Measurements from ENCODE around the gene CCT7. TPM values are rescaled to one million over a fixed set of nuclear protein-coding genes. Genes with fewer than 3 reads are reported as not detected.

Gene CCT7
- total RNA-seq, 1 donor from 2014 or later: 190 TPM

DNA sequence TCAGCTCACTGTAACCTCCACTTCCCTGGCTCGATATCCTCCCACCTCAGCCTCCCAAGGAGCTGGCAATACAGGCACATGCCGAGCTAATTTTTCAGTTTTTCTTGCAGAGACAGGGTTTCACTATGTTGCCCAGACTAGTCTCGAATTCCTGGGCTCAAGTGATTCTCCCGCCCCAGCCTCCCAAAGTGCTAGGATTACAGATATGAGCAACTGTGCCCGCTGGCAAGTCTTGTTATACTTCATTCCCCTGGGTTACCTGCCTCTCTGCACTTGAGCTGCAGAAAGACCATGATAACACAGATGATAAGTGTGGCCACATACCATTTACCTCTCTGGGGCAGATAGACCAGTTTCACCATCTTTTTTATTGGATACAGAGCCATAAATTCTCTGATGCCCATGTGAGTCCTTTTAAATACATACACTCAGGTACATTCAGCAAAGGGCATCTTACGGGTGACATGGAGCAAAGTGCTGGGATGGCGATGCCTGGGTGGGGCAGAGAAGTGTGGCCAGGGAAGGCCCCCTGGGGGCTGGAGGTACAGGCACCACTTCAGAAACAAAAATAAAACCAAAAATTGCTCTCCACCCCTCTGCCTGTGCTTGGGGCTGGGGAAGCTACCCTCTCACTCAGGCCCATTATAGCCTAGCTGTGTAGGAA, 20.4 kb downstream of the CCT7 start:
- DNase-seq (ENCODE audit: low spot score): peak; percentile 53

DNA sequence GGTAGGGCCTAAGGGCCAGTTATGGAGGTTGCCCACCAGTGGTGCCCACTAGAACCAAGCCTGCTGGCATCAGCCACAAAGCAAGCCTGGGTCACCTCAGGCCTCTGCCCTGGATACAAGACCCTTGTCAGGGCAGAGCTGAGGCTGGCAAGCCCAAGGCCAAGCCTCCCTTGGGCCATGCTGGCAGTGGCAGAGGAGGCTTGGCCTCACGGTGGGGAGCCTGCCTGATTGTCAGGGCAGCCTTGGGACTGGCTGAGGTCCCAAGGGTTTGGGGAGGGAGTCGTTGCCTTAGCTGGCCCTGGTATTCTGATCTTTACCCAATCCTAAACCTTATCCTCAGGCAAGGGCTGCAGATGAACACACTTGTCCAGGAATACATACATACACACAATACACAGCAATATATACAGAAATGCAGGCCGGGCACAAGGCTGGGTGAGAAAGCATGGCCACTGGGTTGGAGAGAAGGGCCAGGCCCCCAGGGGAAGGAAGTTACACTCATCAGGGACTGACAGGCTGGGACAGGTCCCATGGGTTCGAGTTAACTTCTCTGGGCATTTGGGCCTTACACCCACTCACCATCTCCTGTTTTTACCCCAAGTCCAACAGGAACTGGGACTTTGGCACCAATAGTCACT, 21.0 kb downstream of the CCT7 start:
- DNase-seq (ENCODE audit: low spot score): peak; percentile 51

GRCh38 chr2:73255907-73256617, 22.0 kb downstream of the CCT7 start:
- DNase-seq (ENCODE audit: low spot score): peak; percentile 55

- no peak for DNase-seq (ENCODE audit: low spot score)
Measured at GRCh38 chr2:73256618-73256922, 22.5 kb downstream of the CCT7 start.

DNA sequence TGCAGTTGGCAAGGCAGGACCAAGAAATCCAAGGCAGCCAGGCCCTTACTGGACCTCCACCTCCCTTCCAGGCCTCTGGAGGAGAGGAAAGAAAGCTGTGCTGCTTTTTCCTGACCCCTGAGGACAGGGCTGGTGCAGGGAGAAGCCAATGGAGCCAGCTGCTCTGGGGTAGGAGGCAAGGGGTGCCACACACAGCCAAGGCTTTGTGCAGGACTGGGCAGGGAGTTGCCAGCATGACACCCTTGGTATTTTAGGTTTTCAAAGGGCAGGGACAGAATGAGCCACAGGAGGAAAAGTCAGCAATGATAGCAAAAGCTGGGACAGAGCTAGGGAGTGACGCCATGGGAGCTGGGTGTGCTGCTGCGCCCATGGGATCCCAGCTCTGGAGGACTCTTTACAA, 22.9 kb downstream of the CCT7 start:
- peak; percentile 57 for DNase-seq (ENCODE audit: low spot score)

DNA sequence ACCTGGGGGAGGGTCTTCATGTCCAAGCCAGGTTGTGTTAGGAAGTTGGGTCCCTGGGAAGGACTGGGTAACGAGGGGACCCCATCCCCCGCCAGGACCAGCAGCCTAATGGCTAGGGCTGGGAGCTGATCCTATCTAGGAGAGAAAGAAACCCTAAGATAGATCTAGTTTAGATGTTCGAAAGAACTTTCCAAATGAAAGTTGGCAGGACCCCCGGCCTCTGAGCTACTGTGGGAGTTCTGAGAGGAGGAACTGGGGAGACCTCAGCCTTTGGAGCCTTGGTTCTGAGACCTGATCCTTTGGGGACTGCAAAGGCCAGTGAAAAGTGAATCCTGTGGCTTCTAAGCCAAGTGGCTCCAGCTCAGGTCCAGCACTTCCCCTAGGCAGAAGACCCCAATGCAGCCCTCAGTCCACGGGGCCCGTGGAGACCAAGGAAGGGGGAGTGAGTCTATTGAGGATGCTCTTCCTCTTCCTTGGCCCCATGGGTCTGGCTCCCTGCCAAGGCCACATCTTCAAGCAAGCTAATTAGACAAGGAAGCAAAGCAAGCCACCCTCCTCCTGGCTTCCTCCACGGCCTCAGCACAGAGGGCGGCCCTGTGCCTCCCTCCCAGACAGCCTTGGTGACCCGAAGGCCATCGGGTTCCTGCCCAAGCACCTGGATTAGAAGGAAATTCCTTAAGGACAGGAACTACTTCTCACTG, 23.5 kb downstream of the CCT7 start:
- peak; percentile 88 for DNase-seq (ENCODE audit: low spot score)

DNA sequence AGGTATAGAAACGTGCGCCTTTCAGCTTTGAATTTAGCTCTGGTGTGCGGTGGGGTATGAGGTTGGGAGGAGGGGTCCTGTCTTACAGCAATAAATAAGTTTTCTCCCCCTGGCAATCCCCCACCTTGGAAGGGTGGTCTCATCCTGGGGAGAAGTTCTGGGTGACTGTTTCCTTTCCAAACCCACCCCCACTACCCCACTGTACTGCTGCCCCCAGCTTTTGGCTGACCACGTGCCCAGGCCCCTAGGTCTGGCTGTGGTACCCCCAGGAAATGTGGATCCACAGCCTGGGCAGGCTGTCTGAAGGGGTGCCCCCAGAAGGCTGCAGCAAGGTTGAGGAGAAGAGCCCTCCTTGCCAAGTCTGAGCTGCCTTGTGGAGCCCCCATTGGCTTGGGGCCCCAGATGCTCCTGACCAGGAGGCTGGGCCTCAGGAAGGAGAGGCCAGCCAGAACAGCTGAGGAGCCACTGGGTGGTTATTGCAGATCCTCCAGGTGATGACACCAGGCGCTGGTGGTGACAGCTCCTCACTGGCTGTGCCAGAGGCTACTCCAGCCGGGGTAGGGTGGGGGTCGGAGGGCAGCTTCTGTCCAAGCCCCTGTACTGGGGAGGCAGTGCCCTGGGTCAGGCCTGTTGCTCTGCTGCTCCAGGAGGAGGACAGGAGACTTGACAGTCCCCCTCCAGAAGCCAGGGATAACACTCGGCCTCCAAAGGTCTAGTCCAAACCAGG, 24.2 kb downstream of the CCT7 start:
- peak; percentile 51 for DNase-seq (ENCODE audit: low spot score)

DNA sequence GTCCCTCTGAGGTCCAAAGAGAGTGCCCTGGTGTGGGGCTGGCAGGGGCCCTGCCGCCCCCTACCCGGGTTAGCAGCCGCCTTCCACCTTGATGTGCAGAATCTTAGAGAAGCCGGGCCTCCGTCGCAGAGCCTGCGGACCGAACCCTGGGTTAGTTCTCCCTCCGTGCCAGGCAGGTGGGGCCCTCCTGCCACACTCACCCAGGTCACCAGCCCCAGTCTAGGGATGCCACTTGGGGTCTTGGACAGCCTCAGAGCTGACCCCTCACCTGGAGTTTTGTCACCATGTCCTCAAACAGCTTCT, 24.8 kb downstream of the CCT7 start:
- peak; percentile 81 for DNase-seq (ENCODE audit: low spot score)

DNA sequence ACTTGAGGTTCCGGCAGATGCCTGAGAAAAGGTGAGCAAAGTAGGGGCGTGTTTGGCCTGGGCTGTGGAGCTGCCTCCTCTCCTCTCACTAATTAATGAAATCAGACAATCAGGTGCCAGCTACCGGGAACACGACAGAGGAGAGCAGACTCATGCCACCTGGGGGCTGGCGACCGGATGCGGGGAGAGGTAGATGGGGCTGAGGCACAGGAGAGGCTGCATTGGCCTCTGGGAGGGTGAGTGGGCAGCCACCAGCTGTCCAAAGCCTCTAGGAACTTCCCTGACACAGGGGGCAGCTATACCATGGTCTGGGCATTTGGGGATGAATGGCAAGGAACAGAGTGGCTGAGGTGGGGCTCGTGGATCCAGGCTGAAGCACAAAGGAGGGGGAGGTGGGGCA, 25.2 kb downstream of the CCT7 start:
- DNase-seq (ENCODE audit: low spot score): peak; percentile 75

GRCh38 chr2:73259704-73260337, 25.7 kb downstream of the CCT7 start:
- peak; percentile 65 for DNase-seq (ENCODE audit: low spot score)

GRCh38 chr2:73260338-73260984, 26.4 kb downstream of the CCT7 start:
- DNase-seq (ENCODE audit: low spot score): peak; percentile 73

GRCh38 chr2:73262108-73262651, 28.1 kb downstream of the CCT7 start:
- no peak for DNase-seq (ENCODE audit: low spot score)

DNA sequence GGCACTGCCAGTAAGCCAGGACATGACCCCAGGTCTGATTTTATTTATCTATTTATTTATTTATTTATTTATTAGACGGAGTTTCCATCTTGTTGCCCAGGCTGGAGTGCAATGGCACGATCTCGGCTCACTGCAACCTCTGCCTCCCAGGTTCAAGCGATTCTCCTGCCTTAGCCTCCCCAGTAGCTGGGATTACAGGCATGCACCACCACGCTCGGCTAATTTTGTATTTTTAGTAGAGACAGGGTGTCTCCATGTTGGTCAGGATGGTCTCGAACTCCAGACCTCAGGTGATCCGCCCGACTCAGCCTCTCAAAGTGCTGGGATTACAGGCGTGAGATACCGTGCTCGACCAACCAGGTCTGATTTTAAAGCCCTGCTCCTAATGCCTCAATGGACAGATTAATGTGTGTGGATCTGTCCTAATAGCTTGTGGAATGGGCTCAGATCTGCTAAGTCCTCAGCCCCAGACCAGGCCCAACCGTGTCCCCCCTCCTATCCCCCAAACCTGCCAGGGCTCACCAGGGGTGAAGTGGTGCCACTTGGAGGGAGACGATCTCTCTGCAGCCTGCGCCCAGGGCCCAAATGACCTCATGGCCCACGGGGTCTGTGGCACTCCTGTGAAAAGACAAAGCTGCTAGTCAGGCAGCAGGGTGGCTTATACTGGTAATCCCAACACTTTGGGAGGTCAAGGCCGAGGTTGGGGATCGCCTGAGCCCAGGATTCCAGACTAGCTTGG, 28.8 kb downstream of the CCT7 start:
- DNase-seq (ENCODE audit: low spot score): peak; percentile 69

GRCh38 chr2:73263540-73264331, 29.6 kb downstream of the CCT7 start:
- DNase-seq (ENCODE audit: low spot score): peak; percentile 64

- peak; percentile 84 for DNase-seq (ENCODE audit: low spot score)
Measured at GRCh38 chr2:73264332-73264606, 30.2 kb downstream of the CCT7 start.

DNA sequence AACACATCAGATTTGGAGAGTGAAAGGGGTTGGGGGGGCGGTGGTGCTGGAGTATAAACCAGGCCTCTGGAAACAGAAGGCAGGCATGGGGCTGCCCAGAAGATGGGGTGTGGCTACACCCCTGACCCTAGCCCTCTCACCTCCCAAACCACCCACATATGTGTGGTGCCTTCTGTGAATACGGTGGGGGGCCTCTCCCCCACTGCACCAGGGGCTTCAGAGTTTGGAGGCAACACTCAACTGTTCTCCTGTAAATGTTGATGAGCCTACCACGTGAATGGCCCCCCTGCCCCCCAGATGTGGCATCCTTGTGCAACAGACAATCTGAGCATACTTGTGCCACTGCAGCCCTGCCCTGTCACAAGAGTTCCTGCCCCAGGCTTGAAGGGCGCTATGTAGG, 30.7 kb downstream of the CCT7 start:
- DNase-seq (ENCODE audit: low spot score): peak; percentile 51

DNA sequence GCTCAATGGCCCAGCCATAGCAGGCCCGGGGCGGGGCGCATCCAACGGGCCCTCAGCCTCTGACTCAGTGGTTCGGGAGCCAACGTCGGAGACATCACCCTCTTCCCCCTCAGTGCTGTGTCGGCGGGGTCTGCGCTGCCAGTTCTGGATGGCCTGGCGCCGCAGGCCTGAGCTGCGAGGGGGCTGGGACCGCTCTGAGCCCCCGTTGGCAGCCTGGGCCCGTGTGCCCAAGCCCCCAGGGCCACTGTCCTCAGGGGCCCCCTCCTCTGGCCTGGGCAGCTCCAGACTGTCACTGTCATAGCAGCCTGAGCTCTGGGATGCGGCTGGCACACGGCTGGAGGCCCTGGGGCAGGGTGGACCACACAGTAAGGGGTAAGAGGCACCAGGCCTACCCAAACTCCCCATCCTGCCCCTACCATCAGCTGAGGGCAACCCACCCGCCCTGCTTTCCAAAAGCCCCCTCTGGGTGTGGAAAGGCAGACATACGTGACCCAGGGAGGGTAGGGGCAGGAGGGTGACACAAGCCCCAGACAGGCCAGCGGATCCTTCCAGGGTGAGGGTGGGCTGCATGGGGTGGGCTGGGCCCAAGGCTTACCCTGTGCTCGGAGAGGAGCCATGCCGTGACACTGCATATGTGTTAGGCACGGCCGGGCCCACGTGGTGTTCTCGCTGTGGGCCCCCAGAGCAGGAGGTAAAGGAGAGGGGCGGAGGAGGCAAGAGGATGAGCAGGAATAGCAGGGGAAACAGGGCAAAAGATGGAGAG, 31.4 kb downstream of the CCT7 start:
- peak; percentile 87 for DNase-seq (ENCODE audit: low spot score)

Measured in mesenteric fat pad (tissue), 1 donor.